Brain pericyte (primary cell): ENCODE data around the gene ATP9B.

ENCODE experiments used
- DNase-seq: peaks from one replicate; pipeline ENCODE4 v3.0.0-alpha.2; 2012; ENCODE audit warnings: low read depth, low spot score

Gene ATP9B

DNA sequence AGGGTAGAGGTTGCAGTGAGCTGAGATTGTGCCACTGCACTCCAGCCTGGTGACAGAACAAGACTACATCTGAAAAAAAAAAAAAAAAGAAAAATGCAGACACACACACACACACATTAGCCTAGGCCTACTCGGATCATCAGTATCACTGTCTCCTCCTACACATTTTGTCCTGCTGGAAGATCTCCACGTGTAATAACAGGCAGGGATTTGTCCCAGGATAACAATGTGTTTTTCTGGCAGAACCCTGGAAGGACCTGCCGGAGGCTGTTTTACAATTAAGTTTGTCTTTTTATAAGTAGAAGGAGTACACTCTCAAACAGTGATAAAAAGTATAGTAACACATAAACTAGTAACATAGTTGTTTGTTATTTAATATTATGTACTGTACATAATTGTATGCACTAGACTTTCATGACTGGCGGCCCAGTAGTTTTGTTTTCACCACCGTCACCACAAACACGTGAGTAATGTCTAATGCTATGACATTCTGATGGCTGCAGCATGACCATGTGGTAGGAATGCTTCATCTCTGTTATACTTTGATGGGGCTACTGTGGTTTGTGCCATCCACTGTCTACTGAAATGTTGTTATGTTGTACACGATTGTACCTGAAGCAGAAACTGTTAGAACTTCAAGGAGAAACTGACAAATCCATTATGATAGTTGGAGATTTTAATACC lies 130.6 kb downstream of the ATP9B start:
- DNase-seq, result no peak

GRCh38 chr18:79200546-79201268 lies 131.5 kb downstream of the ATP9B start:
- DNase-seq, result no peak

DNA sequence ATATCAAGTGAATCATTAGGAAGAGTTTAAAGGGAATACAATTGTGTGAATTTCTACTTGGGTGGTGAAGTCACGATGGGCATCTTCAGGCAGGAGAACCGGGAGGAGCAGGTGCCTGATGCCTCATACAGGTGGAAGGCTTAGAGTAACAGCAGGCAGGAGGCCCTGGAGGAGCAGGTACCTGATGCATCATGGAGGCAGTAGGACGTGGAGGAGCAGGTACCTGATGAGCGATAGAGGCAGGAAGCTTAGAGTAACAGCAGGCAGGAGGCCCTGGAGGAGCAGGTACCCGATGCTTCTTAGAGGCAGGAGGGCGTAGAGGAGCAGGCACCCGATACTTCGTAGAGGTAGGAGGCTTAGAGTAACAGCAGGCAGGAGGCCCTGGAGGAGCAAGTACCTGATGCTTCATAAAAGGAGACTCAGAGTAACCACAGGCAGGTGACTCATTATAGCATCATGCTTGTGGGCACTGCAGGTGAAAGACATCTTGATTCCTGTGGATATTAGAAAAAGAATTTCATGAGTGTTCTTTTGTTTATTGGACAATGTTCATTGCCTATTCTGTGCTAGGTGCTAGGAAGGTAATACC lies 133.9 kb downstream of the ATP9B start:
- DNase-seq, result no peak

DNA sequence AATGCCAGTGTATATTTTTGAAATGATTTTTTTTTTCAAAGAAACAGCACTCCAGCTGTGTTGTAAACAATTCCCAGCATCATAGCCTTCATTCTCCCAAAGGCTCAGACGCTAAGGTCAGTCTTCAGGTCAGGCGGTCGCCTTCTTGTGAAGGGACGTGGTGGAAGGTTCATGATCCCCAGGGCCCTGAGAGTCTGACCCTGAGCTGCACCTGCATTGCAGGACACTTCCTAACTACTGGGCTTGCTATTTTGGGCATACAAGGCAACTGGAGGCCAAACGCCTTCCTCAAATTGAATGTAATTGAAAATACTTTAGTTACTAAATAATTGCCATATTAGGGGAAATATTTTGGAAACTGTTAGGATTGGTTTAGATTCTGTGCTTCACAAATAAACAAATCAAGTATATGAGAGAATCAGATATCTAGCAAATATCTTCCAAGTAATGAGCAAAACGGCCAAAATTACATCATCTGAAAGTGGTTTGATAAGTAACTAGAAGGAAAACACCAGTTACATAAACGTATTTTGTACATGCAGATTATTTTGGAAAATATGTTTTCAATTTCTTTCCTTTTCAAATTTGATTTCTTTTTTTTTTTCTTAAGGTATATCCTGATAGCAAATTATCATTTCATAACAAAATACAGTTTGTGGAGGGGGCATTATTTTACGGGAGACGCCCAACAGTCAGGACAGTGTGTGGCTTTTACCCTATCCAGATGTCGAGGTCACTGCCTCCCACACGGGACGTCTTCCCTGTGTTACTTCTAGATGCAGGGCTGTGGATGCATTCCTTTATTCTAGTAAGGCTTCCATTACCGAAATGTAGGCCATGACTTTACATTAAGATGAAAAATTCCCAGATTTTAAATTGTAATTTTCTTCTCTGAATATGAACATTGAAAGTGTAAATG lies 136.0 kb downstream of the ATP9B start:
- DNase-seq, result no peak

- DNase-seq, result no peak
Observed at GRCh38 chr18:79206444-79206843, 137.2 kb downstream of the ATP9B start.

DNA sequence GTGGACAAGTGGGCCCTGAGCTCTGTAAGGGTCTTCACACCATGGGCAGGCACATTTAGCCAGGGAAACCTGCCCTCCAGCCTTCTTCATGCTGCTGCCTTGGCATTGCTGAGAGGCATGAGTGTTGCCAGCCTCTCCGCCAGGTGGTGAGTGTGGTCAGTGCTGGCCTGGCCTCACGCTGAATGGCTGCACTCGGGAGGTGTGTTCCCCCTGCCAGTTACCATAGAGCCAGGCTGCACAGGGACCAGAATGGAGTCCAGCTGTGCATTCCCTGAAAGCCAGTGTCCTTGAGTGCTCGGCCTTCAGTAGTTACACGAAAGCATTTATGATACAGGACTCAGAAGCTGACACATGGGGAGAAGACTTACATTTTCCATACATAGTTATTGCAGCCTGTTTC lies 139.7 kb downstream of the ATP9B start:
- DNase-seq, result no peak

GRCh38 chr18:79210002-79210910 lies 141.1 kb downstream of the ATP9B start:
- DNase-seq, result no peak

- DNase-seq, result no peak
Observed at GRCh38 chr18:79211844-79212243, 142.7 kb downstream of the ATP9B start.

- DNase-seq, result no peak
Observed at GRCh38 chr18:79214056-79214455, 144.9 kb downstream of the ATP9B start.

- DNase-seq, result no peak
Observed at GRCh38 chr18:79216176-79216575, 147.0 kb downstream of the ATP9B start.

DNA sequence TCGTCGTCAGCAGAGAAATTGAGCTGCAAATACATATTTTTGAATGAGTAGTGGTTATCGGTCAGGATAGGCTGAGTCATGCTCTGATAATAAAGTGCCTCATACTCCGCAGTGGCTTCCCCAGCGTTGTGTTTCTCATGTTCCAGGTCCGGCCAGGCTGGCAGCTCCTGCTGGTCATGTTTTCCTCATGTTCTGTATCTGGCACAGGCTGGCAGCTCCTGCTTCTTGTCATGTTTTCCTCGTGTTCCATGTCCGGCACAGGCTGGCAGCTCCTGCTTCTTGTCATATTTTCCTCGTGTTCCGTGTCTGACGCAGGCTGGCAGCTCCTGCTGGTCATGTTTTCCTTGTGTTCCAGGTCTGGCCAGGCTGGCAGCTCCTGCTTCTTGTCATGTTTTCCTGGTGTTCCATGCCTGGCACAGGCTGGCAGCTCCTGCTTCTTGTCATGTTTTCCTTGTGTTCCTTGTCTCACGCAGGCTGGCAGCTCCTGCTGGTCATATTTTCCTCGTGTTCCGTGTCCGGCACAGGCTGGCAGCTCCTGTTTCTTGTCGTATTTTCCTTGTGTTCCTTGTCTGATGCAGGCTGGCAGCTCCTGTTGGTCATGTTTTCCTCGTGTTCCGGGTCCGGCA lies 148.9 kb downstream of the ATP9B start:
- DNase-seq, result no peak

- DNase-seq, result no peak
Observed at GRCh38 chr18:79218605-79219190, 149.5 kb downstream of the ATP9B start.

DNA sequence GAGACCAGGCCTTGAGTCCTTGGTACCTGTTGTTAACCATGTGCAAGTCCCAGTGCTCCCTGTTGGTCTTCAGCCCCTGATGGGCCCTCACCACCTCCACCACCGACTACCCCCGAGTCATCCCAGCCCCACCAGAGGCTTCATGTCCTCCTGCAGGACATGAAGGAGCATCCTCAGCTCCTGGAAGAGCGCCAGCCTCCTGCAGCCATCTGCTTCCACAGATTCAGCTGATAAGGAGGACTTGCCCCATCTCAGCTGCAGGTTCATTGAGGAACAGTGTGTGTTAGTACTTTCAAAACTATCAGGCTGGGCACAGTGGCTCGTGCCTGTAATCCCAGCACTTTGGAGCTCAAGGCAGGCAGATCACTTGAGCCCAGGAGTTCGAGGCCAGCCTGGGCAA lies 151.9 kb downstream of the ATP9B start:
- no peak for DNase-seq

DNA sequence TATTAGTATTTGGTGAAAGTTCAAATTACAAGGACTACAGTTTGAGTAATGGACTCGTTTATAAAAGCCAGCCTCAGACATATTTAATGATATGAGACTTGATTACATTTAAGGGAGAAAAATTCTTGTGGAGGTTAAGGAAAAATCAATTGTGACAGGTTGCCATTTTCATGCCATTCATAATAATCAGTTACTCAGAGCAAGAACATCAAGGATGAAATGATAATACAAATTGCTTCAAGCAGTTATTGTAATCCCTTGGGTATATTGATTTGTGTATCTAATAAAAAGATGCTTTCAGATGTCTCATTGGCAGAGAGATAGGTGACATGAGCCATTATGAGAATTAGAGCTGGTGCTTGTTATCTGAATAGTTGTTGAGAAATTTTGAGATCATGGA lies 153.6 kb downstream of the ATP9B start:
- DNase-seq, result no peak

DNA sequence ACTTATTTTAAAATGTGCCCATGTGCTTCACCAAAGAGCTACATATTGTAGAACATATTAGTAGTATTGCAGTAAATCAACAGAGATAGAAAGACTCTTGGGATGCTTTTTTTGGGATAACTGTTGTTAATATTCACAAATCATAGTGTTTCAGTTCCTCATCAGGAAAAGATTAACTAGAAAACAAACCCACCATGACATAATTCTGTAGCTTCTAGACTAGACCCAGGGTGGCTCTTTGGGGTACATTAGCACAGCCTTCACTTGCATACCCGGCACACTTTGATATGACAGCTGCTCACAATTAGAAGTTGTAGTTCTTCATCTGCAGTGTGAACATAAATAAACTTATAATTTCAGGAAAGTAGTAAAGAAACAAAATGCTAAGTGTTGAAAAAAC lies 154.2 kb downstream of the ATP9B start:
- no peak for DNase-seq

DNA sequence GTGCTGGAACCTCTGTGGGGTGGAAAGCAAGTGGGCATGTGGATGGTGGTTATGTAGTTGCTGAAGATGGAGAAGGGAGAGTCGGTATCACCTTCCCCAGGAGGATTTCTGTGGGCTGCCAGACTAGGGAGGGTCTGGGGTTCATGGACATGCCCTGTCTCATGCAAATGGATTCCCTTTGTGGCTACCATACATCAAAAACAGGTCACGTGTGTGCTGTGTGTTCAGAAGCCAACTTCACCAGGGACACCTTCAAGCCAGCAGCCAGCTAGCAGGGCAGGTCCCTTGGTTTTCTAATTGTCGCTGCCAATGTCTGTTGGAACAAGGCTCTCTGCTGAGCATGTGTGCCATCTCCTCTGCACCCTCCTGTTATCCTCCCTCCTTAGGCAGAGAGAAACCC lies 155.2 kb downstream of the ATP9B start:
- no peak for DNase-seq

GRCh38 chr18:79227621-79228020 lies 158.4 kb downstream of the ATP9B start:
- no peak for DNase-seq

DNA sequence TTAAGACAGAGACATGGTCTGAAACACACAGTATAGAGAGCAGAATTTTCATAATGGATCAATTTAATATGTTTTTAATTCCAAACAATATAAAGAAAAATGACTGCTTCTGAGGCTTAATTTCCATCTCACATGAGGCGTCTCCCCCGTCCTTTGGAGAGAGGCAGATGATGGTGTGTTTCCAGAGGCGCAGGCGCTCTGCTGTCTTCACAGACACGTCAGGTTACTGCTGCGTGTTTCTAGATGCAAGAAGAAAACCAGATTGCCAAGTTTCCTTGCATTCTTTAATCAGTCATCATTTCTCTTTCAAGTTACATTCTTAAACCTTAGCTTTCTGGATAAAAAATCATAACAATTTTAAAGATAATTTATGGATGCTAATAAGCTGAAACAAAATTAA lies 160.2 kb downstream of the ATP9B start:
- DNase-seq, result no peak

- DNase-seq, result no peak
Observed at GRCh38 chr18:79234438-79234837, 165.2 kb downstream of the ATP9B start.

DNA sequence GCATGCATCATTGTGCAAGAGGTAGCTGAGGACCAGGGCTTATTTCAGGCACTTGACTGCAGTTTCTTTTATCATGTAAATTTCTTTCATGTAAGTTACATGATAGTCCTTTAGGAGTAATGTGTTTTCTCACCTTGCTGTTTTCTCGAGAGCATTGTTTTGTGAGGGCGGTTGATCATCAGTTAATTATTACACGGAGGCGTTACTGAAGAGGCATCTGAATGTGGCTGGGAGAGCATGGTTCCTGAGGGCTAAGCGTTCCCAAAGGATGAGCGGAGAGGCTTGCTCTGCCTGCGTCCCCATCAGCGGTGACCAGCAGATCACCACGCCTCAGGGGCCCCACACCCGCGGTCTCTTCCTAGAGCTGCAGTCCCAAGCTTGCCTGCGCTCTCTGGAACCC lies 170.4 kb downstream of the ATP9B start:
- no peak for DNase-seq
